ENCODE data around the gene SHF.

Gene SHF

GRCh38 chr15:45199136-45199810 is 11.5 kb upstream of the SHF start:
- no peak for DNase-seq

DNA sequence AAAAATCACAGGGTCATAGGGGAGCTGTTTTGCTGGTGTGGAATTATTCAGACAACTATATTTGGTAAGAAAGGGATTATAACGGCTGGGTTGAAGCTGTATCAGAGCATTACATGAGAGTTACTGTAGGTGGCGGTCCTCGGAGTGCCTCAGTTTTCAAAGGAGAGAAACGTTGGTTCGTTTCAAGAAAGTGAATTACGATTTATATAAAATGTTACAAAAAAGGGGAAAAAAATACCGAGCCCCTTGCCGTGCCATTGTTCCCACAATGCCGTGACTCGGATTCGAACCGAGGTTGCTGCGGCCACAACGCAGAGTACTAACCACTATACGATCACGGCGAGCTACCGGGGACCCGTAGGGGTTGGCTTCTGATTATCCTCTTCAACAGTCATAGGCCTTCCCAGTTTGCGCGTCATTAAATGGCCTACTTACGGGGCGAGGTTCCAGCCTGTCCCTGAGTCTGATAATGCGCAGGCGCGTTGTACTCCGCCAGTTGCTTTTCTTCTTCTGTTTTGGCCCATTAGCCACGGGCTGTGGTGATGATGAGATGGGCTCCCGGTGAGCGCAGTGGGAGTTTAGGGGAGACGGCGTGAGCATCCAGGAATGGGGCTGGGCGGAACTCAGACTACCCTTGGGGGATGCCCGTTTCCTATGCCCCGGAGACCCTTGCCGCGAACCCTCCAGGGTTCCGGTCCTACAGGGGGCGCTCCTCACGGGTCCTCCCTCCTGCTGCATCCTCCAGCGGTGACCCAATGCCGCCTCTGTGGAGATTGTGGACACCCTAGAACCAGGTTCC is 10.8 kb upstream of the SHF start:
- DNase-seq: peak; percentile 87

GRCh38 chr15:45197512-45197911 is 9.7 kb upstream of the SHF start:
- no peak for DNase-seq

DNA sequence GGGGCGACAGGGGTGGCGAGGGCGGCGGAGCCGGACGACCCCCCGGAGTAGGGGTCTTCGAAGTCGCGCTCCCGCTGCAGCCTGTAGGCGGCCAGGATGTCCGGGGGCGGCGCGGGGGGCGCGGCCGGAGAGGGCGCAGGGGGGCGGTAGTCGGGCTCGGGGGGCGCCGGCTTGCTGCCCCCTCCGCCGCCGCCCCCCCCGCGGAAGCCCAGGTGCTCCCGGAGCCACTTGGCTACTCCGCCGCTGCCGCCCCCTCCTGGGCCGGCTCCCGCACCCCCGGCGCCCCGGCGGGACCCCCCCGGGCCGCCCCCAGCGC is 230 bp downstream of the SHF start:
- no peak for DNase-seq

DNA sequence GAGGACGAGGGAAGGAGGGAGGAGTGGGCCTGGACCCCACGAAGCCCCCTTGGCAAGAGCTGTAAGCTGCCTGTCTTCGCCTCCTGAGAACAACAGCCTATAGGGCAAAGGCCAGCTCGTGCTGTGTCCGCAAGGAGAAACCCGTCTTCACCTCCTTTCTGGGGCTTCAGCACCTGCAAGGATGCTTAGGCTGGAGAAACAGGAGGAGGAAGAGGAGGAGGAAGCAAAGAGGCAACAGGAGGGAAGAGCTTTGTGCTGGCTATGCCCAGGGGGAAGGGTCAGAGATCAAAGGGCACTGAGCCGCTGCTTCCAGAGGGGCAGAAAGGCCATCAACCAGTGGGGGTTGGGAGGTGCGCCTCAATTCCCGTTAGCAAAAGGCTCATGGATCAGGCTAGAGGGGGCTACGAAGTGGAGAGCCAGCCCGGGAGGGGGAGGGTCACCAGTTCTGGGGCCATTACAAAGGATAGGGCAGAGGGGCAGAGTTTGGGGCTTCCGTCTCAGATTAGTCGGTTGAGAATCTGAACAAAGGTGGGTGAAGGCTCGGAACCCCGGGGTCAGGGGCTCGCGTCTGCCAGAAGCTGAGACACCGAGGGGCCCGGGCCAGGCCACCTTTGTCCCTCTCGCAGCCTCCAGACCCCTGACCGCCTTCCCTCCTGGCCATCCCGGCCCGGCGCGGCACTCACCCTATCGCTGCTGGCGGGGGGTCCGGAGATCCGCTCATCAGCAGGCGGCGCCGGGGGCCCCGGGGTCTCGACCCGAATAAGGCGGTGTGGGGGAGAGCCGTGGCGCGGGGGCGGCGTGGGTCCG is 792 bp downstream of the SHF start:
- DNase-seq: no peak

DNA sequence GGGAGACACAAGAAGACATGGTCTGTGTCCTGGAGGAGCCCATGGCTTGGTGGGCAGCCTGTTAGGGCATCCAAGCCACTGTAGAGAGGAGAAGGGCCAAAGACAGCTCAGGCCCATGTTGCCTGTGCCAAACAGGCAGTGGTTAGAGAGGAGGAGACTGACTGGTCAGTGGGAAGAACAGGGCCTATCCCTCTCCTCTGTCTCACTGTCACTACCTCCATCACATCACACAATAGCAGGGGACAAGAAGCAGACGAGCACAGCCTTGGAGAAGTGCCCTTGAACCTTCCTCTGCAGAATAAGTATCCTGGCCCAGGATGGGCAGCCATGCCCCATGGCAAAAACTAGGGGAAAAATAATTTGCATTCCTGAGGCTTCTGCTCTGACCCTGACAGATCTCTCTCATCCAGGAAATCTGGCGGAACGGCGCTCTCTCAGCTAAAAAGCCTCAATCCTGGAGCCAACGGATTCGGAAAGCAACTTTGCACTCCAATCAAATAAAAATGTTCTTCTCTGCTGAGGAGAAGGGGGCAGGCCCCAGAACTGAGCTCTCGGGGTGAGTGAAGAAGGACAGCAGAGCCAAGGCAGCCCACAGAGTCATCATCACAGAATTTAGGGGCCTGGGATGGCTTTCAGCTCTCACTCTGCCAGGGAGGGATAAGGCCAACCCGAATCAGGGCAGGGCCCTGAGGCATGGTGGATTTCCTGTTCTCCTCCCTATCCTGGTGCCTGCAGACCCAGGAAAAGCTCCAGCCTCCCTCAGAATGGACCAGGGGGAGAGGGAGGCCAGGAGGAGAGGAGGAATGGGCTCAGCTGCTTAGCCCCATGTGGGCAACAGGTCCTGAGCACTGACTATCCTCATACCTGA is 1.6 kb downstream of the SHF start:
- no peak for DNase-seq

DNA sequence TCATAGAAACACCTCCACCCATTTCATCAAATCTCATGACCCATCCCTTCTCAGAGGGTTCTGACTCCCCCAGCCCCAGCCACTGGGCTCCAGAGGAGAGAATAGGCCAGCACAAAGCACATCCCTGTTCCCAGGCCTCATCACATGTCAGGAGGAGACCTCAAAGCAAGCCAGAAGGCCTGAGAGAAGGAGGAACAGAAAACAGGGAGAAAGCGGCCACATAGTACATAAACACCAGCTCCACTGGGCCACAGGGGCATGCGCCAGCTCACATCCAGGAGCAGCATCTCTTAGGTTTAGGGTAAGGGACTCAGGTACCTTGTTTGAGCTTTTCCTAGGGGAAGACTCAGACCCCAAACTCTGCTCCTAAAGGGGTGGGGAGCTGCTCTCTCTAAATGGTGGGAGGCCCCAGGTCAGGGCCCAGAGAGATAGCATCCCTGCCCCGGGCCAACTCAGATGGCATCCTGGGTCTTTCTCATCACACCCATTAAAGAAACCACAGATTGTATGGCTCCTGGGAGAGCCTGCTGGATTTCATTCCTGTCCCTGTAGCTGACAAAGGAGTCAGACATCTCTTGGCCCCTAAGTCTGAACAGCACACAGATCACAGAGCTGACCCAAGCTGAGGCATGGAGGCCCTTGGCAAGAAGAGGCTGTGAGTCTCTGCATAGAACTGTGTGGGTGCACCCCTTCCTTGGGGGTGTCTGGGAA is 2.5 kb downstream of the SHF start:
- no peak for DNase-seq

DNA sequence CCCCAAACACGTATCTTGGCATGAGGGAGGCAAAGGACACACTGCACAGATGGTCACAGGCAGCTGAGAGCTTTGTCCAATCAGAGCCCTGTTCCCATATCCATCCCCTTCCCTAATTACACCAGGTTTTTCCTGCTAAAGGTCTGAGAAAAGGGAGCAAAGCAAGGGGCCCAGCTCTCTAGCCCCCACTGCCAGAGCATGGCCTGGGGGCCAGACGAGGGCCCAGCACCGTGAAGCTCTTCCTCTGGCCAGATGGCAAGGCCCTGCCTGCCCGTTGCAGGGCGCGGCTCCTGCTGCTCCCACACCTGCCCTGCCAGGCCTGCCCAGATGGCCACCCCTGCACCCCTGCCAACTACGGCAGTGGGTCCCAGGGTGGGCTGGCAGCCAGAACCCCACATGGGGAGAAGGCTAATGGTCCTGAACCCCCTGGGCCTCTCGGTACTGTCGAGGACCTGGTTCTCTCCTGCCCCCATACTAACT is 3.2 kb downstream of the SHF start:
- no peak for DNase-seq

DNA sequence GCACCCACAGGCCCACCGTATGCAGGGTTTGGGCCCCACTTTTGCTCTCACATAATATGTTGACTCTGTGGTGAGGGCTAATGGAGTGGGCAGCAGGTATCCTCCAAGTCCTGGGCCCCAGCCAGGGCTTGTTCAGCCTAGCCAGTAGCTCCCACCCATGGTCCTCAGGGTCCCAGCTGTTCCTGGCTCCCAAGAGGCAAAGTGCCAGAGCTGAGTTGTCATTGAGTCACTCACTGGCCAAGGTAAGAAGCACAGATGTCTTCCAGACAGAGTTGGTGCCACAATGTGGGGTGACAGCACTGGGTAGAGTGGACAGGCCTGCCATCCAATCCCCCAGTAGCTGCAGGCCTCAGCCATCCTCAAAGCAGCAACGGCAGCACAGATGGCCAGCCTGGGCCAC is 4.3 kb downstream of the SHF start:
- no peak for DNase-seq

GRCh38 chr15:45182996-45183395 is 4.8 kb downstream of the SHF start:
- DNase-seq: no peak

DNA sequence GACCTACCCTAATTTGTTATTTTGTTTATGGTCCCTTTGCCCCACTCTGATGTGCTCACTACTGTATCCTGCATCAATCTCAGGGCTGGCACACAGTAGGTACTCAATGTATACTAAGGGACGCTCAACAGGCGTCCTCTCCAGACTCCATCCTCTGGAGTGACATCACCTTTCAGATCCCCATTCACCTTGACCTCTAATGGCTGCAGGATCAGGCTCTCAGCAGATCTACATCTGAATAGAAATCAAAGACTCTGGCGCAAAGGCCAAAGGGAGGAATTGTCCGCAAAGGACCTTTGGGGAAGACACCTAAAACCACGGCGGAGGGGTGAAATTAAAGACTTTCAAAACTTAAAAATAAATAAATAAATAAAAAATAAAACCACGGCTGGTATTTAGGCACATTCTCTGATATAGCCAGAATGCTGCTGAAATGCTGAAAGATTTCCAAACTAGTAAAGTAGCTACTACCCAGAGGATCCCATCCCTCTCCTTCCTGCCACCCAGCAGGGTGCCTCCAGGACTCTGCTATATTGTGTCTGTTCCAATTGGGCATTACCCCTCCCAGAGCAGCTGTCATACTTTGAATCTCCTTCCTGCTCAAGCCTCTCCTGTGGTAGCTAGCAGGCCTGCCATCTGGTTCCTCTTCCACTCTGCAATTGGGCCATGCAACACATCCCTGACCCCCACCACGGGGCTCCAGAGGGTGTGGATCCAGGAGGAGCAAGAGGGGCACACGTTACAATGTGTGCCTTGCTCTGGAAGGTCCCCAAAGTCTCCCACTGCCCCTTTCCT is 6.1 kb downstream of the SHF start:
- DNase-seq: no peak

- no peak for DNase-seq
Measured at GRCh38 chr15:45180648-45181436, 6.9 kb downstream of the SHF start.

DNA sequence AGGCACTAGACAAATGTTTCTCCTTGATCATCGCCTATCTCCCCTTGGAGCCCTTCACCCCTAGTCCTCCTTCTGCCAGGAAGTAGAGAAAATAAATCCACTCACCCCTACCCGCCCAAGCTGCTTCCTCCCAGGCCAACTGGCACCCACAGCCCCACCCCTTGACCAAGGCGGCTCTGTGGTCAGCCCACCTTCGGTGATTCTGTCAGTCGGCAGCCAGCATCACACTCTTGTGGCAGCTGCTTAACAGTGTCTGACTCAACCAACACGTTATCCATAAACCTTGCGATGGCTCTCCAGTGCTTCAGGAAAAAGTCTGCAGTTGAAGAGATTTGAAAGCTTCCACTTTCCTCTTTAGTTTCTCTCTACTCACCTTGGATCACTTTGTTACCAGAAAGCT is 7.6 kb downstream of the SHF start:
- DNase-seq: no peak

DNA sequence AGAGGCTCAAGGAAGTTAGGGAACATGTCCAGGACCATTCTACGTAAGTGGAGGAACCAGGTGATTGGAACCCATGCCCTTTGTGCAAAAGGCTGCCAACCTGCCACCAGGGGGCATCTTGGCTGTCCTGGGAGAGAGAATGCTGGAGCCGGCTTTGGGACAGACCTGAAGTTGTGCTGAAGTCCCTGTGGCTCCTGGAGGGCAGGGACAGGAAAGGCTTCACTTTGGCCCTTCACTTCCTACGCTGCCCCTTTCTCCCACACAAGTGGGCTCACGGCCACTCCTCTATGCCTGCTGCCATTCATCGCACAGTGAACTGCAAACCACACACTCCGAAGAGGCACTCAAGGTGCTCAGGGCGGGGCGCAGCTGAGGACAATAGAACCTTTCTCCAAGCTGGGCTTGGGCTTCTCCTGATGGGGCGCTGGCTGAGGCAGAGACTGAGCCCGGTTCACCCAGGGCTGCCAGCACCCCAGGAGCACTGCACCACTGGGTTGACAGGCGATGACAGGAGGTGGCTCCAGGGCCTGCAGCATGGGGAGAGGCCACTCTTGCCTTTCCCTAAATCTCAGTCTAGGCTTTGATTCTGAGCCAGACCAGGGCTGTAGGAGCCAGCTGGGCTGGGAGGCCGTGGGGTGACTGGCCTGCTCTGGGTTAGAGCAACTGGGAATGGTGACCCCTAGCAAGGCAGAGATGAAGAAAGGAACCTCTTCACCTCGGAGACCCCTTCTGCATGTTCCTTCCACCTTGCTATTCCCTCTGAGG is 8.4 kb downstream of the SHF start:
- DNase-seq: peak; percentile 62

DNA sequence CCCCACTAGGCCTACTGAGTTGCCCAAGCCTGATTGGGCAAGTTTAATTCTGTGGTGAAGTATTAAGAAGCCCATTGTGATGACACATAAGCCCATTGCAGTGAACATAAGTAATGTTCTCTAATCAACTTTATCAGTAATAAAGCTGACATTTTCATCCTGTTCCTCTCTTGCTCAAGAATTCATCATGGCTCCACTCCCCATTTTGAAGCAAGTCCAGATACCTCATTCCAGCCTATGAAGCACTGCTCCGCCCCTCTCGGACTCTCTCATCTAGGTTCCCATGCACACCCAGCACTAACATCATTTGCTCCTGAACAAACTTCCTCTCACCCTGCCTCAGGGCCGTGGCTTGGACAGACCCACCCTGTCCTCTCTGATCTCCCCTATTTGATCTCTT is 10.5 kb downstream of the SHF start:
- DNase-seq: no peak

DNA sequence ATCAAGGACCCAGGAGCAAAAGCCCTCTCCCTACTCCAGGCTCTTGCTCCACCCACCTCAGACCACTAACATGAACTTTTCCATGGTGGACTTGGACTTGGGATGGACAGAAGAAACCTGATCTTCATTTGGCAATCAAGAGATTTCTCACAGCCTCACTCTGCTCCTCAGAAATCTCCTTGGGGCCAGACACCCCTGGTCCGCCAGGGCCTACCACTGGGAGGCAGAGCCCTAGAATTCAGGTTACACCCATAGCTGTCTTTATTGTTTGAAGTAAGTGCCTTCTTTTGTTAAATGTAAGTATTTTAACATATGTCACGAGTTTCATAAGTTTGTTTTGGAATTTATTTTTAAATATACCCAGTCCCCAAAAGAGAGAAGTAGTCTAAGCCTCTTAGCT is 13.2 kb downstream of the SHF start:
- DNase-seq: no peak

DNA sequence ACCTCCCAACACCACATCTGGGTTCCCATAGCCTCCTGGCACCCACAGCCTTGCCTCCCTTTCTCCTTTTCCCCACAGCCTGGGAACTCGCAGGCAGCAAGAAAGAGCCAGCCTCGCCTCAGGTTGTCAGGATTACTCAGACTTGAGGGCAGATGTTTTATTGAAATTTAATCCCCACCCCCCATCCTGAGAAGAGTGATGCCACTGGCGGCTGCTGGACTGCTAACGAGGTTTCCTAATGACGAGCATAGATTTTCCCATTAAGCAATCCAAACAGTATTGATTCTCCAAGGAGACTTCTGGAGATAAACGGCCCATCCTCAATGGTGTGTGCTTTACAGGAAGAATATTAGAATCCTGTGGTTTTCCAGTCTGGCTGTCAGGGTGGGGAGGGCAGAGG is 13.7 kb downstream of the SHF start:
- DNase-seq: no peak

- DNase-seq: no peak
Measured at GRCh38 chr15:45171912-45172311, 15.9 kb downstream of the SHF start.
